ENCODE measurements around the gene BIRC5.

The BIRC5 gene

GRCh38 chr17:78210111-78210510 is 3.9 kb upstream of the BIRC5 start:
- DNase-seq (ENCODE audit: low read depth, low spot score): no peak
- TF ChIP-seq CTCF (IDR thresholded peaks at IDR 0.05; ENCODE audit: low read depth, low read length): no peak
- in situ Hi-C loops (cut with HindIII; ENCODE audit: low sequenced_read_pairs): no loop called here
- H3K4me3 ChIP-seq (ENCODE audit: low read depth, low read length): no peak overlapping the region

- in situ Hi-C loops (cut with HindIII; ENCODE audit: low sequenced_read_pairs): no loop called here
- H3K4me3 ChIP-seq (ENCODE audit: low read depth, low read length): no peak overlapping the region
- TF ChIP-seq CTCF (IDR thresholded peaks at IDR 0.05; ENCODE audit: low read depth, low read length): no peak
- no peak for DNase-seq (ENCODE audit: low read depth, low spot score)
Measured at GRCh38 chr17:78211032-78211431, 3.0 kb upstream of the BIRC5 start.

GRCh38 chr17:78214706-78215061 is 631 bp downstream of the BIRC5 start:
- DNase-seq (ENCODE audit: low read depth, low spot score): no peak
- in situ Hi-C loops (cut with HindIII; ENCODE audit: low sequenced_read_pairs): no loop called here

GRCh38 chr17:78219396-78220150 is 5.5 kb downstream of the BIRC5 start:
- in situ Hi-C loops (cut with HindIII; ENCODE audit: low sequenced_read_pairs): no loop called here
- no peak for DNase-seq (ENCODE audit: low read depth, low spot score)
- no peak overlapping the region for H3K4me3 ChIP-seq (ENCODE audit: low read depth, low read length)
- TF ChIP-seq CTCF (IDR thresholded peaks at IDR 0.05; ENCODE audit: low read depth, low read length): no peak

More at GRCh38 chr17:78214706-78215061, 631 bp downstream of the BIRC5 start:
- TF ChIP-seq CTCF (IDR thresholded peaks at IDR 0.05; ENCODE audit: low read depth, low read length): no peak
- H3K4me3 ChIP-seq (ENCODE audit: low read depth, low read length): peak overlapping the region; percentile 85

- H3K4me3 ChIP-seq (ENCODE audit: low read depth, low read length): no peak overlapping the region
- TF ChIP-seq CTCF (IDR thresholded peaks at IDR 0.05; ENCODE audit: low read depth, low read length): no peak
- no peak for DNase-seq (ENCODE audit: low read depth, low spot score)
- in situ Hi-C loops (cut with HindIII; ENCODE audit: low sequenced_read_pairs): no loop called here
Measured at GRCh38 chr17:78223061-78223460, 9.0 kb downstream of the BIRC5 start.

- no peak for DNase-seq (ENCODE audit: low read depth, low spot score)
- TF ChIP-seq CTCF (IDR thresholded peaks at IDR 0.05; ENCODE audit: low read depth, low read length): no peak
- H3K4me3 ChIP-seq (ENCODE audit: low read depth, low read length): no peak overlapping the region
- in situ Hi-C loops (cut with HindIII; ENCODE audit: low sequenced_read_pairs): no loop called here
Measured at GRCh38 chr17:78223765-78224164, 9.7 kb downstream of the BIRC5 start.
